Smooth muscle cell (in vitro differentiated cells): ENCODE measurements around the gene YOD1. TPM values are rescaled to one million over a fixed set of nuclear protein-coding genes. Genes with fewer than 3 reads are reported as not detected.

ENCODE experiments used
- DNase-seq: peaks from one replicate; lab custom pipeline; 2025; ENCODE audit not compliant: unreplicated experiment; lab: John Stamatoyannopoulos, UW
- H2AFZ ChIP-seq: fragments of 200-600 bp; sonication (generic); 2 replicates; pipeline ENCODE4 v1.6.0; 2016; ENCODE audit warnings: antibody characterized with exemption, low read depth, mild to moderate bottlenecking
- H3F3A ChIP-seq: fragments of 200-600 bp; sonication (generic); 2 replicates; pipeline ENCODE4 v1.6.0; 2017; ENCODE audit warnings: antibody characterized with exemption, low read depth
- H3K27ac ChIP-seq: fragments of 200-600 bp; sonication (generic); 2 replicates; pipeline ENCODE4 v1.5.1; 2016; ENCODE audit warnings: low read depth, mild to moderate bottlenecking
- H3K27me3 ChIP-seq: fragments of 200-600 bp; sonication (generic); 2 replicates; pipeline ENCODE4 v1.6.1; 2016; ENCODE audit warnings: low read depth, mild to moderate bottlenecking
- H3K36me3 ChIP-seq: fragments of 200-600 bp; sonication (generic); 2 replicates; pipeline ENCODE4 v1.5.1; 2016; ENCODE audit warnings: low read depth
- H3K4me1 ChIP-seq: fragments of 200-600 bp; sonication (generic); 2 replicates; pipeline ENCODE4 v1.5.1; 2016; ENCODE audit warnings: low read depth
- H3K4me2 ChIP-seq: fragments of 200-600 bp; sonication (generic); 2 replicates; pipeline ENCODE4 v1.6.0; 2016; ENCODE audit warnings: mild to moderate bottlenecking
- H3K4me3 ChIP-seq: fragments of 200-600 bp; sonication (generic); 2 replicates; pipeline ENCODE4 v1.5.1; 2016; ENCODE audit warnings: mild to moderate bottlenecking
- H3K79me2 ChIP-seq: fragments of 200-600 bp; sonication (generic); 2 replicates; pipeline ENCODE4 v1.6.0; 2016; ENCODE audit warnings: low read depth, mild to moderate bottlenecking
- H3K9ac ChIP-seq: fragments of 200-600 bp; sonication (generic); 2 replicates; pipeline ENCODE4 v1.6.0; 2016; ENCODE audit warnings: low read depth
- H3K9me3 ChIP-seq: fragments of 200-600 bp; sonication (generic); replicated peaks from 2 replicates; pipeline ENCODE4 v1.5.1; 2016; ENCODE audit warnings: low read depth
- H4K20me1 ChIP-seq: fragments of 200-600 bp; sonication (generic); 2 replicates; pipeline ENCODE4 v1.6.0; 2016; ENCODE audit warnings: low read depth
- WGBS: methylation state at CpG from one replicate; pipeline ENCODE4 v1.1.7; 2016; ENCODE audit warnings: low lambda C conversion rate; 5-methylcytosine and 5-hydroxymethylcytosine counted together
- polyA plus RNA-seq: library from polyadenylated mRNA; unstranded; fragments of >200 nt; fragmentation: Nextera tagmentation; extraction: Ambion mirVana; gene quantifications from 2 replicates; pipeline ENCODE4 v1.2.1, GENCODE V29; 2016
- total RNA-seq: library from RNA; depleted of rRNA; stranded (reverse); fragments of >200 nt; gene quantifications from 2 replicates; pipeline ENCODE4 v1.2.3, GENCODE V29; 2014
- TF ChIP-seq, protein P1 (sequence below): fragments of 200-600 bp; sonication (generic); IDR thresholded peaks from 2 replicates; pipeline ENCODE4 v1.5.1; 2017; ENCODE audit warnings: borderline replicate concordance, mild to moderate bottlenecking, antibody characterized with exemption; ENCODE audit not compliant: insufficient read depth, poor library complexity, severe bottlenecking

YOD1 gene
- total and polyA plus RNA-seq, 2 experiments from 2014 or later = 3.8 to 31.9 TPM

DNA sequence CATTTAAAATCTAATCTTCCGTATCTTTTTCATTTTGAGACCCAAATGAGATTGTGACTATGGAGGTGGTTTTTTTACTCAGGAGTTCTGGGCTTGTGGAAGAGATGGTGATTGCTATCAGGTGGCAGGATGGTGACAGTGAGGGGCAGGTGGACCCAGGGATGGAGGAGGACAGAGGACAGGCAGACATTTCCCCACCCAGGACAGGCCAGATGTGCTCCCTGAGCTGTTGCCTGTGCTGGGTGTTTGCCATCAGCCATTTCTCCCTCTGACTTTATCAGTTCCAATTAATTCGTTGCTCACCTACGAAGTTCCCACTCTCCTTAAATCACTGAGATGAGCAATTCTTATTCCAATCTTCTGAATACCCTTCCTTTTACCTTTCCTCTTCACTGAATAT is 44.9 kb downstream of the YOD1 start:
- H3K9me3 ChIP-seq = no peaks in the 10 kb centered on the region
- no peaks in the 10 kb centered on the region for H4K20me1 ChIP-seq
- H3K27ac ChIP-seq = no peak overlapping the region
- H3K4me3 ChIP-seq = no peak overlapping the region
- TF ChIP-seq, protein P1, sequence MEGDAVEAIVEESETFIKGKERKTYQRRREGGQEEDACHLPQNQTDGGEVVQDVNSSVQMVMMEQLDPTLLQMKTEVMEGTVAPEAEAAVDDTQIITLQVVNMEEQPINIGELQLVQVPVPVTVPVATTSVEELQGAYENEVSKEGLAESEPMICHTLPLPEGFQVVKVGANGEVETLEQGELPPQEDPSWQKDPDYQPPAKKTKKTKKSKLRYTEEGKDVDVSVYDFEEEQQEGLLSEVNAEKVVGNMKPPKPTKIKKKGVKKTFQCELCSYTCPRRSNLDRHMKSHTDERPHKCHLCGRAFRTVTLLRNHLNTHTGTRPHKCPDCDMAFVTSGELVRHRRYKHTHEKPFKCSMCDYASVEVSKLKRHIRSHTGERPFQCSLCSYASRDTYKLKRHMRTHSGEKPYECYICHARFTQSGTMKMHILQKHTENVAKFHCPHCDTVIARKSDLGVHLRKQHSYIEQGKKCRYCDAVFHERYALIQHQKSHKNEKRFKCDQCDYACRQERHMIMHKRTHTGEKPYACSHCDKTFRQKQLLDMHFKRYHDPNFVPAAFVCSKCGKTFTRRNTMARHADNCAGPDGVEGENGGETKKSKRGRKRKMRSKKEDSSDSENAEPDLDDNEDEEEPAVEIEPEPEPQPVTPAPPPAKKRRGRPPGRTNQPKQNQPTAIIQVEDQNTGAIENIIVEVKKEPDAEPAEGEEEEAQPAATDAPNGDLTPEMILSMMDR = no peak
- no peaks in the 10 kb centered on the region for H3K27me3 ChIP-seq
- 94% methylated on average over 3 of the region's 3 CpGs for WGBS
- H3K79me2 ChIP-seq = no peaks in the 10 kb centered on the region
- DNase-seq = no peak
- H3K9ac ChIP-seq = no peak overlapping the region
- peaks cover 4% of the 10 kb centered on the region for H3F3A ChIP-seq
- no peak overlapping the region for H2AFZ ChIP-seq
- no peak overlapping the region for H3K4me2 ChIP-seq
- peaks cover 6% of the 10 kb centered on the region for H3K4me1 ChIP-seq
- no peaks in the 10 kb centered on the region for H3K36me3 ChIP-seq

DNA sequence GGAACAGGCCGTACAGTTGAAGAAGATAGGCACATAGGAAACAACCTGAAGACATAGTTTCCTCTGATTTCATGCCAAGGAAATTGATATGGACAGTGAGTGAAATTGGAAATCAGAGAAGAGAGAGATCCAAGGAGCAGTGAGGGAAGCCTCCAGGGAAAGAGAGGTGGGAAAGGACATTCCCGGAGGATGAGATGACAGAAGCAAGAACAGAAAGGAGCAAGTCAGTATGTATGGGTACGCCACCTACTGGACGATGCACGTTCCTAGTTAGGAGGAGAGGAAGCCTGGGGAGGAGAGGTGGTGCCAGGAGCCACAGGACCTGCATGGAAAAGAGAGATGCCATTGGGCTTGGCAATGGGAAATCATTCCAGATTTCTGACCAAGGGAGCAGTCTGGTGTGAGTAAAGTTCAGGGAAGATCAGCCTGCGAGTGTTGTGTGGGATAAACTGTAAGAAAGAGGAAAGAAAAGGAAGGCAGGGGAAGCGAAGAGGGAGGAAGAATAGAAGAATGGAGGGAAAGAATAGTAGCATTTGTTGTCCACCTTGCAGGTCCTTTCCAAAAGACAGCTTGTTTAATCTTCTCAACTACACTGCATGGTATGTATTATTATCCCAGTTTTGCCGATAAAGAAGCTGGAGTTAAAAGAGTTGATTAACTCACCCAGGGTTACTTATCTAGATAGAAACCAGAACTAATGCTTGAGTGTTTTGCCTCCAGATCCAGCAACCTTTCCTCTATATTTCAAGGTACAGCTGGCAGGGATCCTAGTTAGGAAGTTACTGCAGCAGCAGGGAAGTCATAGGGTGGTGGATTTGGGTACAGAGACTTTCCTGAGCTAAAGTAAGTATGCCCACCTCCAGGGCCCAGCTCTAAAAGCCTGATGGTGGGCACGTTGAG is 45.8 kb downstream of the YOD1 start:
- no peak for DNase-seq
- H2AFZ ChIP-seq = no peak overlapping the region

DNA sequence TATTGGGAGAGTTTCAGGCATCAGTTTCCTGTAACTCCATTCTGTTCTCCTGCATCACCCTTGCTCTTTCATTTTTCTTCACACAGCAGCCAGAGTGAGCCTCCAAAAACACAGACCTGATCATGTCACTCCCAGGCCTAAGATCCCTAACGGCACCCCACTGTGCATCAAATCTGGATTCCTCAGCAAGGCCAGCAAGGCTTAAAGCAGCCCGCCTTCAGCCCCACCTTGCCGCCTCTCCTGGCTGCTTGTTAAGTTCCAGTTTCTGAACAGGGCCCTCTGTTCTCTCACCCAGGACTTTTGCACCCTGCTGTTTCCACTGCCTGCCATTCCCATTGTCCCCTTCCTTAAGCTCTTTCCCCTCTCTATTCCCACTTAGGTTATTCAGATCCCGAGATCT is 47.8 kb downstream of the YOD1 start:
- Histone ChIP-seq H3F3A (peaks cover 4% of the 10 kb centered on the region), H3K27me3 (no peaks in the 10 kb centered on the region), H3K9ac (no peak overlapping the region), H3K4me1 (peaks cover 6% of the 10 kb centered on the region), H3K4me3 (no peak overlapping the region), H3K4me2 (no peak overlapping the region), H3K9me3 (no peaks in the 10 kb centered on the region), H3K79me2 (no peaks in the 10 kb centered on the region), H3K27ac (no peak overlapping the region), H3K36me3 (no peaks in the 10 kb centered on the region), H2AFZ (no peak overlapping the region), H4K20me1 (no peaks in the 10 kb centered on the region)
- TF ChIP-seq, protein P1 = no peak
- DNase-seq = no peak
- WGBS = 90% methylated on average over 4 of the region's 4 CpGs

More for the DNA sequence above, 45.8 kb downstream of the YOD1 start:
- Histone ChIP-seq H3K27ac (no peak overlapping the region), H3K4me2 (no peak overlapping the region), H3K36me3 (no peaks in the 10 kb centered on the region), H3K79me2 (no peaks in the 10 kb centered on the region), H3K4me1 (peaks cover 6% of the 10 kb centered on the region), H3K9ac (no peak overlapping the region), H3K27me3 (no peaks in the 10 kb centered on the region), H3K9me3 (no peaks in the 10 kb centered on the region), H3K4me3 (no peak overlapping the region), H4K20me1 (no peaks in the 10 kb centered on the region), H3F3A (peaks cover 4% of the 10 kb centered on the region)
- TF ChIP-seq, protein P1 = peak; percentile 71
- 43% methylated on average over 9 of the region's 9 CpGs for WGBS
